ENCODE measurements around the gene TMEM258.

The TMEM258 gene

GRCh38 chr11:61744609-61745156 is 47.7 kb downstream of the TMEM258 start:
- no peak overlapping the region for H3K27ac ChIP-seq (ENCODE audit: low read depth, low read length)
- H3K4me3 ChIP-seq (ENCODE audit: low read depth, low read length): no peak overlapping the region
- no peaks in the 10 kb centered on the region for H3K9me3 ChIP-seq (ENCODE audit: control insufficient read depth, insufficient read depth, low read length)
- no peaks in the 10 kb centered on the region for H3K27me3 ChIP-seq (ENCODE audit: control insufficient read depth, insufficient read depth, low read length)
- H3K36me3 ChIP-seq (ENCODE audit: control insufficient read depth, insufficient read depth, low read length): peaks cover 19% of the 10 kb centered on the region
- no peak overlapping the region for H3K9ac ChIP-seq (ENCODE audit: low read depth, low read length)
- peaks cover 14% of the 10 kb centered on the region for H3K4me1 ChIP-seq (ENCODE audit: control insufficient read depth, insufficient read depth, low read length)

- peaks cover 19% of the 10 kb centered on the region for H3K36me3 ChIP-seq (ENCODE audit: control insufficient read depth, insufficient read depth, low read length)
Observed at GRCh38 chr11:61744181-61744580, 48.2 kb downstream of the TMEM258 start.

GRCh38 chr11:61743486-61744095 is 48.8 kb downstream of the TMEM258 start:
- Histone ChIP-seq H3K27ac (ENCODE audit: low read depth, low read length) (no peak overlapping the region), H3K4me1 (ENCODE audit: control insufficient read depth, insufficient read depth, low read length) (peaks cover 8% of the 10 kb centered on the region; the same call in 1 of the 2 replicates), H3K27me3 (ENCODE audit: control insufficient read depth, insufficient read depth, low read length) (no peaks in the 10 kb centered on the region), H3K9ac (ENCODE audit: low read depth, low read length) (no peak overlapping the region), H3K4me3 (ENCODE audit: low read depth, low read length) (no peak overlapping the region), H3K36me3 (ENCODE audit: control insufficient read depth, insufficient read depth, low read length) (peaks cover 19% of the 10 kb centered on the region), H3K9me3 (ENCODE audit: control insufficient read depth, insufficient read depth, low read length) (no peaks in the 10 kb centered on the region)

More at GRCh38 chr11:61744181-61744580, 48.2 kb downstream of the TMEM258 start:
- Histone ChIP-seq H3K9me3 (ENCODE audit: control insufficient read depth, insufficient read depth, low read length) (no peaks in the 10 kb centered on the region), H3K27me3 (ENCODE audit: control insufficient read depth, insufficient read depth, low read length) (no peaks in the 10 kb centered on the region), H3K9ac (ENCODE audit: low read depth, low read length) (no peak overlapping the region), H3K27ac (ENCODE audit: low read depth, low read length) (no peak overlapping the region), H3K4me1 (ENCODE audit: control insufficient read depth, insufficient read depth, low read length) (peaks cover 10% of the 10 kb centered on the region), H3K4me3 (ENCODE audit: low read depth, low read length) (no peak overlapping the region)

GRCh38 chr11:61742391-61742790 is 50.0 kb downstream of the TMEM258 start:
- no peak overlapping the region for H3K4me3 ChIP-seq (ENCODE audit: low read depth, low read length)
- H3K9ac ChIP-seq (ENCODE audit: low read depth, low read length): no peak overlapping the region
- no peak overlapping the region for H3K27ac ChIP-seq (ENCODE audit: low read depth, low read length)
- peaks cover 26% of the 10 kb centered on the region for H3K36me3 ChIP-seq (ENCODE audit: control insufficient read depth, insufficient read depth, low read length)
- no peaks in the 10 kb centered on the region for H3K27me3 ChIP-seq (ENCODE audit: control insufficient read depth, insufficient read depth, low read length)
- no peaks in the 10 kb centered on the region for H3K9me3 ChIP-seq (ENCODE audit: control insufficient read depth, insufficient read depth, low read length)
- peaks cover 4% of the 10 kb centered on the region; the same call in 1 of the 2 replicates for H3K4me1 ChIP-seq (ENCODE audit: control insufficient read depth, insufficient read depth, low read length)

- Histone ChIP-seq H3K9me3 (ENCODE audit: control insufficient read depth, insufficient read depth, low read length) (no peaks in the 10 kb centered on the region), H3K27ac (ENCODE audit: low read depth, low read length) (no peak overlapping the region), H3K9ac (ENCODE audit: low read depth, low read length) (no peak overlapping the region), H3K36me3 (ENCODE audit: control insufficient read depth, insufficient read depth, low read length) (peaks cover 39% of the 10 kb centered on the region), H3K4me1 (ENCODE audit: control insufficient read depth, insufficient read depth, low read length) (0 out of 2 replicates have a peak, but pooled peaks cover 3% of the 10 kb centered on the region), H3K27me3 (ENCODE audit: control insufficient read depth, insufficient read depth, low read length) (no peaks in the 10 kb centered on the region), H3K4me3 (ENCODE audit: low read depth, low read length) (no peak overlapping the region)
Observed at GRCh38 chr11:61739966-61740365, 52.4 kb downstream of the TMEM258 start.

- Histone ChIP-seq H3K27ac (ENCODE audit: low read depth, low read length) (no peak overlapping the region), H3K4me1 (ENCODE audit: control insufficient read depth, insufficient read depth, low read length) (0 out of 2 replicates have a peak, but pooled peaks cover 3% of the 10 kb centered on the region), H3K27me3 (ENCODE audit: control insufficient read depth, insufficient read depth, low read length) (no peaks in the 10 kb centered on the region), H3K9me3 (ENCODE audit: control insufficient read depth, insufficient read depth, low read length) (no peaks in the 10 kb centered on the region), H3K4me3 (ENCODE audit: low read depth, low read length) (no peak overlapping the region), H3K9ac (ENCODE audit: low read depth, low read length) (no peak overlapping the region), H3K36me3 (ENCODE audit: control insufficient read depth, insufficient read depth, low read length) (peaks cover 41% of the 10 kb centered on the region)
Observed at GRCh38 chr11:61739413-61739812, 53.0 kb downstream of the TMEM258 start.

All from HUES48 (cell line).